Measurements from ENCODE around the gene NXPH1. TPM values are rescaled to one million over a fixed set of nuclear protein-coding genes. Genes with fewer than 3 reads are reported as not detected.

Gene NXPH1
- total and polyA plus RNA-seq, 9 donors: 0.05 to 0.12 TPM; not detected in 7

DNA sequence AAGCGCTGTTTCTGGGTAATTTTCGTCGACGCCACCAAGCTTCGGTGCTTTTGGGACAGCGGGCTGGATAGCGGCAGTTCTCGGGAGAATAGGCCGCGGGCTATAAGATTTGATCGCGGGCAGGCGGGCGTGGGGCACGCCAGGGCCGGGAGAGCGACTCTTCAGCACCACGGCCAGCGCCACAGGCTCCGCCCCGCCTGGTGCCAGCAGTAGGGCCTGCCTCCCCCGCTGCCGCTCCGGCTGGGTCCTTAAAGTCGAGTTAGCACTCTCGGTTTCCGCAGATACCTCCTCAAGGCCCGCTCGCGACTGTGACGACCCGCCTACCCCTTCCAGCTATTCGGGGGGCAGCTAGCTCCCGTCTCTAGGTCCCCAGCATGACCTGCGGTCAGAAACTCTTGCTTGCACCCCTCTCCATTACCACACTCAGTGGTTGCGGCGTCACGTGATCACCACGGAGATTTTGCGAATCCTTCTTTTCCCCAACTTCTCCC, 9.4 kb downstream of the NXPH1 start:
- intact Hi-C loops (cut with DNase I): no loop called here

DNA sequence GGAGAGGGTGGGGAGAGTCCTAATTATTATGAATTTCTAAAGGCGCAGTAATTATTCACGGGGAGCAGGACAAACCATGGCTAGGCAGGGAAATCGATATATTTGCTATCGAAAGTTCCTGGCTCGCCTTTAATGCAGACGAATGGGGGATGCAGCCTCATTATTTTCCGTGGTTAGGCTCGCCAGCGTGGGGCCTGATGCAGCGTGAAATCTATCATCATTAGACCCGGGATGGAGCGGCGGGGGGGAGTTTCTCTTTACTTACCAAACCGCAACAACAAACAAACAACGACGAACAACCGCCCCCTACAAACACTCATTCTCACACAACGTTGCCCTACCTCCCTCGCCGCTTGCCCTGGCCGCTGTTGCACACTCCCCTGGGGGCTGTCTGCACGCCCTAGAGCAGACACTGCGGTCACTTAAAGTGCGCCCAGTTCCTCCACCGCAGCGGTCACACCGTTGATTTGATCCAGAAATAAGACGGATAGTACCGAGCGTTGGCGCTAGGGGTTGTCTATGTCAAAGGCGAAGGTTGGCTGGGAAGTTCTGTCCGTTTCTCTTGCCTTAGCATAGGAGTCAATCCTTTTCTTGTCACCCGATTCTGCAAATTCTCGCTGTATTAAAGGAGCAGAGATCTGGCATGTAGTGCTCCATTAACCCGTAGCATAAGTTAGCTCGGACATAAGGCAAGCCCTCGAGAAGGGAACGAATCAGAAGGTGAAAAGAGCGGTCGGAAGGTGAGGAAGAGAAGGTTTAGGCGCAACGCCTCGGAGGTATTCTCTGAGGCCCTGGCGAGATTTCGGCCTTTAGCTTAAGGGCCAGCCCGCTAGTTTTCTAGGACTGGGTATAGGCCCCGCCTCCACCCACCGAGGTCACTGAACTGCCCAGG, 10.4 kb downstream of the NXPH1 start:
- Histone ChIP-seq H3K4me1 (ENCODE audit: insufficient read depth) (no peaks in the 10 kb centered on the region), H3K9me3 (peaks cover 0 to 10% of the 10 kb centered on the region in 2 donors), H3K4me3 (no peak overlapping the region), H3K27me3 (no peaks in the 10 kb centered on the region), H3K27ac (no peak overlapping the region), H3K36me3 (no peaks in the 10 kb centered on the region)
- no peak for DNase-seq
- TF ChIP-seq POLR2A (IDR thresholded peaks at IDR 0.05) (no peak), EP300 (IDR thresholded peaks at IDR 0.05) (no peak)
- TF ChIP-seq, protein P1, sequence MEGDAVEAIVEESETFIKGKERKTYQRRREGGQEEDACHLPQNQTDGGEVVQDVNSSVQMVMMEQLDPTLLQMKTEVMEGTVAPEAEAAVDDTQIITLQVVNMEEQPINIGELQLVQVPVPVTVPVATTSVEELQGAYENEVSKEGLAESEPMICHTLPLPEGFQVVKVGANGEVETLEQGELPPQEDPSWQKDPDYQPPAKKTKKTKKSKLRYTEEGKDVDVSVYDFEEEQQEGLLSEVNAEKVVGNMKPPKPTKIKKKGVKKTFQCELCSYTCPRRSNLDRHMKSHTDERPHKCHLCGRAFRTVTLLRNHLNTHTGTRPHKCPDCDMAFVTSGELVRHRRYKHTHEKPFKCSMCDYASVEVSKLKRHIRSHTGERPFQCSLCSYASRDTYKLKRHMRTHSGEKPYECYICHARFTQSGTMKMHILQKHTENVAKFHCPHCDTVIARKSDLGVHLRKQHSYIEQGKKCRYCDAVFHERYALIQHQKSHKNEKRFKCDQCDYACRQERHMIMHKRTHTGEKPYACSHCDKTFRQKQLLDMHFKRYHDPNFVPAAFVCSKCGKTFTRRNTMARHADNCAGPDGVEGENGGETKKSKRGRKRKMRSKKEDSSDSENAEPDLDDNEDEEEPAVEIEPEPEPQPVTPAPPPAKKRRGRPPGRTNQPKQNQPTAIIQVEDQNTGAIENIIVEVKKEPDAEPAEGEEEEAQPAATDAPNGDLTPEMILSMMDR (IDR thresholded peaks at IDR 0.05): no peak
- intact Hi-C loops (cut with DNase I): no loop called here
- 6 to 9% (median 7%) methylated on average over 49 of the region's 49 CpGs for WGBS, 3 donors

More for the DNA sequence above, 9.4 kb downstream of the NXPH1 start:
- Histone ChIP-seq H3K36me3 (no peaks in the 10 kb centered on the region), H3K9me3 (peaks cover 0 to 10% of the 10 kb centered on the region in 2 donors), H3K27me3 (no peaks in the 10 kb centered on the region), H3K4me3 (no peak overlapping the region), H3K27ac (no peak overlapping the region), H3K4me1 (ENCODE audit: insufficient read depth) (no peaks in the 10 kb centered on the region)
- DNase-seq: peak in 2 of 5 donors; percentile 33 to 47
- TF ChIP-seq EP300 (IDR thresholded peaks at IDR 0.05) (no peak), POLR2A (IDR thresholded peaks at IDR 0.05) (no peak)
- TF ChIP-seq, protein P1 (IDR thresholded peaks at IDR 0.05): no peak
- WGBS, 3 donors: 1 to 2% (median 1%) methylated on average over 40 of the region's 40 CpGs

DNA sequence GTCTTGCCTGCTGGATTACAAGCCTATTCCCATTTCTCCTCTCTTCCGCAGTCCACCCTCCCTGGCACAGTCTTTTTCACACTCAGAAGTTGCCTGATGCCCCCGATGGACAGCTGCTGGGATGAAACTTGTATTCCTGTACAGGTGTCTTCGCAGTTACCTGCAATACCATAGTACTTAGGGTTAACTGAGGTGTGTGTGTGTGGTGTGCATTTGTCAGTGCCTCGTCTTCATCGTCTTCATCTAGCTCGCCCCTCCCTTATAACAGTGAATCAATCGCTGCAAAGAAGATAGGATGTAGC, 11.0 kb downstream of the NXPH1 start:
- no peak for TF ChIP-seq POLR2A (IDR thresholded peaks at IDR 0.05)
- TF ChIP-seq, protein P1 (IDR thresholded peaks at IDR 0.05): no peak
- TF ChIP-seq EP300 (IDR thresholded peaks at IDR 0.05): no peak
- Histone ChIP-seq H3K27me3 (no peaks in the 10 kb centered on the region), H3K4me3 (no peak overlapping the region), H3K36me3 (no peaks in the 10 kb centered on the region), H3K4me1 (ENCODE audit: insufficient read depth) (no peaks in the 10 kb centered on the region), H3K9me3 (peaks cover 0 to 10% of the 10 kb centered on the region in 2 donors), H3K27ac (no peak overlapping the region)
- no peak for DNase-seq
- intact Hi-C loops (cut with DNase I): no loop called here
- WGBS, 3 donors: 54 to 64% (median 54%) methylated on average over 7 of the region's 7 CpGs

DNA sequence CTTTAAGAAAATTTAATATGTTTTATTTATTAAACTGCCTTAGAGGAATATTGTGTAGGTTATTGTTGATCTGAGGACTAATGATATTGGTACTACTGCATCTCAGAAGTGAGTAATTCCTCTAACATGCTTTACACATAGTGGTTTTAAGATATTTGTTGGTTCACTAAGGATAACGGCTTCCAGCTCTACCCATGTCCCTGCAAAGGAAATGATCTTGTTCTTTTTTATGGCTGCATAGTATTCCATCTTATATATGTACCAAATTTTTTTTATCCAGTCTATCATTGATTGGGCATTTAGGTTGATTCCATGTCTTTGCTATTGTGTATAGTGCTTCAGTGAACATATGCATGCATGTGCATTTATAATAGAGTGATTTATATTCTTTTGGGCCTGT, 20.1 kb downstream of the NXPH1 start:
- Histone ChIP-seq H3K4me1 (ENCODE audit: insufficient read depth) (no peaks in the 10 kb centered on the region), H3K36me3 (no peaks in the 10 kb centered on the region), H3K9me3 (no peaks in the 10 kb centered on the region), H3K4me3 (no peak overlapping the region), H3K27me3 (no peaks in the 10 kb centered on the region), H3K27ac (no peak overlapping the region)
- TF ChIP-seq, protein P1 (IDR thresholded peaks at IDR 0.05): no peak
- TF ChIP-seq EP300 (IDR thresholded peaks at IDR 0.05) (no peak), POLR2A (IDR thresholded peaks at IDR 0.05) (no peak)
- WGBS, 3 donors: 66 to 80% (median 74%) methylated on average over 1 of the region's 1 CpG
- no peak for DNase-seq
- intact Hi-C loops (cut with DNase I): no loop called here

All from ovary (tissue), 9 donors.